ENCODE data around the gene PACSIN2.
"Not testable (repeated sequence)": the region's sequence is repeated elsewhere in the genome, so short reads cannot be mapped to it uniquely, and the experiment has no call there.

PACSIN2 gene

GRCh38 chr22:42922374-42923191 lies 92.4 kb downstream of the PACSIN2 start:
- DNase-seq: no peak
- Histone ChIP-seq H3K27me3 (replicated peaks; ENCODE audit: control insufficient read depth, insufficient read depth, low read length, poor library complexity, severe bottlenecking) (no peaks in the 10 kb centered on the region), H3K4me1 (ENCODE audit: control insufficient read depth, insufficient read depth, low read length, poor library complexity, severe bottlenecking) (no peaks in the 10 kb centered on the region), H3K4me3 (ENCODE audit: insufficient read depth, low read depth, low read length, poor library complexity, severe bottlenecking) (no peak overlapping the region), H3K9me3 (ENCODE audit: control insufficient read depth, low read length) (no peaks in the 10 kb centered on the region), H3K27ac (ENCODE audit: insufficient read depth, low read length, poor library complexity, severe bottlenecking) (no peak overlapping the region), H3K36me3 (ENCODE audit: control insufficient read depth, insufficient read depth, low read length) (no peaks in the 10 kb centered on the region)

GRCh38 chr22:42920101-42920820 lies 94.7 kb downstream of the PACSIN2 start:
- Histone ChIP-seq H3K9me3 (ENCODE audit: control insufficient read depth, low read length) (no peaks in the 10 kb centered on the region), H3K4me1 (ENCODE audit: control insufficient read depth, insufficient read depth, low read length, poor library complexity, severe bottlenecking) (no peaks in the 10 kb centered on the region), H3K36me3 (ENCODE audit: control insufficient read depth, insufficient read depth, low read length) (no peaks in the 10 kb centered on the region), H3K27ac (ENCODE audit: insufficient read depth, low read length, poor library complexity, severe bottlenecking) (no peak overlapping the region), H3K27me3 (replicated peaks; ENCODE audit: control insufficient read depth, insufficient read depth, low read length, poor library complexity, severe bottlenecking) (no peaks in the 10 kb centered on the region), H3K4me3 (ENCODE audit: insufficient read depth, low read depth, low read length, poor library complexity, severe bottlenecking) (no peak overlapping the region)
- DNase-seq: no peak

GRCh38 chr22:42919199-42919598 lies 95.8 kb downstream of the PACSIN2 start:
- H3K27ac ChIP-seq (ENCODE audit: insufficient read depth, low read length, poor library complexity, severe bottlenecking): no peak overlapping the region
- no peak overlapping the region for H3K4me3 ChIP-seq (ENCODE audit: insufficient read depth, low read depth, low read length, poor library complexity, severe bottlenecking)
- no peaks in the 10 kb centered on the region for H3K9me3 ChIP-seq (ENCODE audit: control insufficient read depth, low read length)
- H3K27me3 ChIP-seq (replicated peaks; ENCODE audit: control insufficient read depth, insufficient read depth, low read length, poor library complexity, severe bottlenecking): no peaks in the 10 kb centered on the region
- no peaks in the 10 kb centered on the region for H3K36me3 ChIP-seq (ENCODE audit: control insufficient read depth, insufficient read depth, low read length)
- no peaks in the 10 kb centered on the region for H3K4me1 ChIP-seq (ENCODE audit: control insufficient read depth, insufficient read depth, low read length, poor library complexity, severe bottlenecking)
- no peak for DNase-seq

- Histone ChIP-seq H3K4me3 (ENCODE audit: insufficient read depth, low read depth, low read length, poor library complexity, severe bottlenecking) (no peak overlapping the region), H3K4me1 (ENCODE audit: control insufficient read depth, insufficient read depth, low read length, poor library complexity, severe bottlenecking) (no peaks in the 10 kb centered on the region), H3K9me3 (ENCODE audit: control insufficient read depth, low read length) (no peaks in the 10 kb centered on the region), H3K27me3 (replicated peaks; ENCODE audit: control insufficient read depth, insufficient read depth, low read length, poor library complexity, severe bottlenecking) (no peaks in the 10 kb centered on the region), H3K27ac (ENCODE audit: insufficient read depth, low read length, poor library complexity, severe bottlenecking) (no peak overlapping the region), H3K36me3 (ENCODE audit: control insufficient read depth, insufficient read depth, low read length) (no peaks in the 10 kb centered on the region)
- no peak for DNase-seq
Measured at GRCh38 chr22:42918500-42918899, 96.4 kb downstream of the PACSIN2 start.

- H3K4me1 ChIP-seq (ENCODE audit: control insufficient read depth, insufficient read depth, low read length, poor library complexity, severe bottlenecking); H3K9me3 ChIP-seq (ENCODE audit: control insufficient read depth, low read length); H3K27ac ChIP-seq (ENCODE audit: insufficient read depth, low read length, poor library complexity, severe bottlenecking); DNase-seq; H3K27me3 ChIP-seq (replicated peaks; ENCODE audit: control insufficient read depth, insufficient read depth, low read length, poor library complexity, severe bottlenecking); H3K4me3 ChIP-seq (ENCODE audit: insufficient read depth, low read depth, low read length, poor library complexity, severe bottlenecking); H3K36me3 ChIP-seq (ENCODE audit: control insufficient read depth, insufficient read depth, low read length): not testable (repeated sequence)
Measured at GRCh38 chr22:42917358-42917757, 97.6 kb downstream of the PACSIN2 start.

- no peaks in the 10 kb centered on the region for H3K4me1 ChIP-seq (ENCODE audit: control insufficient read depth, insufficient read depth, low read length, poor library complexity, severe bottlenecking)
- H3K36me3 ChIP-seq (ENCODE audit: control insufficient read depth, insufficient read depth, low read length): no peaks in the 10 kb centered on the region
- H3K4me3 ChIP-seq (ENCODE audit: insufficient read depth, low read depth, low read length, poor library complexity, severe bottlenecking): no peak overlapping the region
- no peak for DNase-seq
- no peaks in the 10 kb centered on the region for H3K27me3 ChIP-seq (replicated peaks; ENCODE audit: control insufficient read depth, insufficient read depth, low read length, poor library complexity, severe bottlenecking)
- H3K9me3 ChIP-seq (ENCODE audit: control insufficient read depth, low read length): no peaks in the 10 kb centered on the region
- H3K27ac ChIP-seq (ENCODE audit: insufficient read depth, low read length, poor library complexity, severe bottlenecking): no peak overlapping the region
Measured at GRCh38 chr22:42915980-42916765, 98.8 kb downstream of the PACSIN2 start.

- no peak for DNase-seq
- no peaks in the 10 kb centered on the region for H3K4me1 ChIP-seq (ENCODE audit: control insufficient read depth, insufficient read depth, low read length, poor library complexity, severe bottlenecking)
- no peak overlapping the region for H3K4me3 ChIP-seq (ENCODE audit: insufficient read depth, low read depth, low read length, poor library complexity, severe bottlenecking)
- peaks cover 9% of the 10 kb centered on the region for H3K36me3 ChIP-seq (ENCODE audit: control insufficient read depth, insufficient read depth, low read length)
- no peaks in the 10 kb centered on the region for H3K9me3 ChIP-seq (ENCODE audit: control insufficient read depth, low read length)
- H3K27me3 ChIP-seq (replicated peaks; ENCODE audit: control insufficient read depth, insufficient read depth, low read length, poor library complexity, severe bottlenecking): no peaks in the 10 kb centered on the region
- no peak overlapping the region for H3K27ac ChIP-seq (ENCODE audit: insufficient read depth, low read length, poor library complexity, severe bottlenecking)
Measured at GRCh38 chr22:42914511-42915076, 100.4 kb downstream of the PACSIN2 start.

- H3K4me3 ChIP-seq (ENCODE audit: insufficient read depth, low read depth, low read length, poor library complexity, severe bottlenecking): no peak overlapping the region
- peaks cover 9% of the 10 kb centered on the region for H3K36me3 ChIP-seq (ENCODE audit: control insufficient read depth, insufficient read depth, low read length)
- H3K4me1 ChIP-seq (ENCODE audit: control insufficient read depth, insufficient read depth, low read length, poor library complexity, severe bottlenecking): no peaks in the 10 kb centered on the region
- no peaks in the 10 kb centered on the region for H3K9me3 ChIP-seq (ENCODE audit: control insufficient read depth, low read length)
- H3K27me3 ChIP-seq (replicated peaks; ENCODE audit: control insufficient read depth, insufficient read depth, low read length, poor library complexity, severe bottlenecking): no peaks in the 10 kb centered on the region
- H3K27ac ChIP-seq (ENCODE audit: insufficient read depth, low read length, poor library complexity, severe bottlenecking): no peak overlapping the region
- DNase-seq: no peak
Measured at GRCh38 chr22:42913874-42914510, 101.0 kb downstream of the PACSIN2 start.

GRCh38 chr22:42912059-42912458 lies 102.9 kb downstream of the PACSIN2 start:
- DNase-seq: no peak
- H3K27ac ChIP-seq (ENCODE audit: insufficient read depth, low read length, poor library complexity, severe bottlenecking): no peak overlapping the region
- no peaks in the 10 kb centered on the region for H3K9me3 ChIP-seq (ENCODE audit: control insufficient read depth, low read length)
- no peak overlapping the region for H3K4me3 ChIP-seq (ENCODE audit: insufficient read depth, low read depth, low read length, poor library complexity, severe bottlenecking)
- peaks cover 17% of the 10 kb centered on the region for H3K36me3 ChIP-seq (ENCODE audit: control insufficient read depth, insufficient read depth, low read length)
- no peaks in the 10 kb centered on the region for H3K4me1 ChIP-seq (ENCODE audit: control insufficient read depth, insufficient read depth, low read length, poor library complexity, severe bottlenecking)
- H3K27me3 ChIP-seq (replicated peaks; ENCODE audit: control insufficient read depth, insufficient read depth, low read length, poor library complexity, severe bottlenecking): no peaks in the 10 kb centered on the region

Data from effector memory CD4-positive, alpha-beta T cell (primary cell).